H9 (cell line): ENCODE data around the gene CERS6. TPM values are rescaled to one million over a fixed set of nuclear protein-coding genes. Genes with fewer than 3 reads are reported as not detected.

Experiments used
- DNase-seq: peaks from one replicate; pipeline ENCODE4 v3.0.0-alpha.2; 2017
- H2AFZ ChIP-seq: one replicate; pipeline ENCODE4 v1.6.1; 2013; ENCODE audit warnings: mild to moderate bottlenecking, low read length, control low read depth, moderate library complexity
- H2AK5ac ChIP-seq: 2 replicates; pipeline ENCODE4 v1.6.1; 2013; ENCODE audit warnings: low read length, control low read depth, mixed read lengths; ENCODE audit not compliant: insufficient read length
- H2BK120ac ChIP-seq: one replicate; pipeline ENCODE4 v1.6.1; 2013; ENCODE audit warnings: low read depth, mild to moderate bottlenecking, low read length, control low read depth, inconsistent platforms; ENCODE audit not compliant: poor library complexity, severe bottlenecking
- H2BK12ac ChIP-seq: 2 replicates; pipeline ENCODE4 v1.6.1; 2013; ENCODE audit warnings: low read length, control low read depth, mixed read lengths, low read depth; ENCODE audit not compliant: insufficient read length
- H2BK15ac ChIP-seq: 2 replicates; pipeline ENCODE4 v1.6.1; 2013; ENCODE audit warnings: low read depth, low read length, control low read depth
- H2BK20ac ChIP-seq: one replicate; pipeline ENCODE4 v1.6.1; 2013; ENCODE audit warnings: low read depth, mild to moderate bottlenecking, low read length, control low read depth, inconsistent platforms; ENCODE audit not compliant: poor library complexity, severe bottlenecking
- H2BK5ac ChIP-seq: 2 replicates; pipeline ENCODE4 v1.6.1; 2013; ENCODE audit warnings: low read length, control low read depth, mixed read lengths; ENCODE audit not compliant: insufficient read length
- H3K14ac ChIP-seq: 2 replicates; pipeline ENCODE4 v1.6.1; 2013; ENCODE audit warnings: low read length, control low read depth; ENCODE audit not compliant: insufficient read depth
- H3K18ac ChIP-seq: 2 replicates; pipeline ENCODE4 v1.6.1; 2013; ENCODE audit warnings: low read depth, mild to moderate bottlenecking, mixed read lengths, low read length, control low read depth; ENCODE audit not compliant: insufficient read length
- H3K23ac ChIP-seq: 2 replicates; pipeline ENCODE4 v1.6.1; 2013; ENCODE audit warnings: low read length, control low read depth, mixed read lengths, low read depth; ENCODE audit not compliant: insufficient read length
- H3K23me2 ChIP-seq: 2 replicates; pipeline ENCODE4 v1.6.1; 2013; ENCODE audit warnings: low read depth, mild to moderate bottlenecking, mixed read lengths, low read length, control low read depth; ENCODE audit not compliant: insufficient read length, poor library complexity, severe bottlenecking
- H3K27ac ChIP-seq: 2 replicates; pipeline ENCODE4 v1.5.1; 2013; ENCODE audit warnings: low read length, control low read depth, mixed read lengths, low read depth; ENCODE audit not compliant: insufficient read length
- H3K27me3 ChIP-seq: 2 replicates; pipeline ENCODE4 v1.6.1; 2013; ENCODE audit warnings: low read length, control low read depth, inconsistent platforms; ENCODE audit not compliant: insufficient read depth
- H3K4ac ChIP-seq: 2 replicates; pipeline ENCODE4 v1.6.1; 2013; ENCODE audit warnings: low read depth, mild to moderate bottlenecking, control low read depth, inconsistent platforms, low read length, moderate library complexity
- H3K4me1 ChIP-seq: 2 replicates; pipeline ENCODE4 v1.6.1; 2013; ENCODE audit warnings: low read length, control low read depth, inconsistent platforms; ENCODE audit not compliant: insufficient read depth
- H3K4me2 ChIP-seq: 2 replicates; pipeline ENCODE4 v1.6.1; 2013; ENCODE audit warnings: low read length, control low read depth, mixed read lengths; ENCODE audit not compliant: insufficient read length, insufficient read depth
- H3K56ac ChIP-seq: 2 replicates; pipeline ENCODE4 v1.6.1; 2013; ENCODE audit warnings: low read depth, mild to moderate bottlenecking, mixed read lengths, low read length, control low read depth; ENCODE audit not compliant: insufficient read length
- H3K79me1 ChIP-seq: 2 replicates; pipeline ENCODE4 v1.6.1; 2013; ENCODE audit warnings: low read depth, mild to moderate bottlenecking, moderate library complexity, low read length, control low read depth, inconsistent platforms; ENCODE audit not compliant: insufficient read depth, poor library complexity, severe bottlenecking
- H3K79me2 ChIP-seq: 2 replicates; pipeline ENCODE4 v1.6.1; 2013; ENCODE audit warnings: low read length, control low read depth, inconsistent platforms; ENCODE audit not compliant: insufficient read depth
- H3K9ac ChIP-seq: 2 replicates; pipeline ENCODE4 v1.6.1; 2013; ENCODE audit warnings: low read length, control low read depth, mixed read lengths; ENCODE audit not compliant: insufficient read length; ENCODE audit errors: extremely low read depth
- H3K9me3 ChIP-seq: one replicate; pipeline ENCODE4 v1.6.1; 2013; ENCODE audit warnings: low read depth, low read length, inconsistent platforms; ENCODE audit not compliant: control insufficient read depth
- H3T11ph ChIP-seq: one replicate; pipeline ENCODE4 v1.6.1; 2013; ENCODE audit warnings: mild to moderate bottlenecking, low read length, control low read depth, inconsistent platforms
- H4K20me1 ChIP-seq: one replicate; pipeline ENCODE4 v1.6.1; 2013; ENCODE audit not compliant: control insufficient read depth, insufficient read length, insufficient read depth
- H4K5ac ChIP-seq: 2 replicates; pipeline ENCODE4 v1.6.1; 2013; ENCODE audit warnings: low read depth, mild to moderate bottlenecking, mixed read lengths, low read length, control low read depth; ENCODE audit not compliant: insufficient read length
- H4K8ac ChIP-seq: replicated peaks from 2 replicates; pipeline ENCODE4 v1.6.1; 2013; ENCODE audit warnings: low read length, control low read depth, mixed read lengths, low read depth; ENCODE audit not compliant: insufficient read length
- H4K91ac ChIP-seq: 2 replicates; pipeline ENCODE4 v1.6.1; 2013; ENCODE audit warnings: low read depth, mild to moderate bottlenecking, moderate library complexity, mixed read lengths, low read length, control low read depth; ENCODE audit not compliant: insufficient read length
- H3K27ac Mint-ChIP-seq, 3 experiments: 2 replicates in 2 of 3; 3 replicates in 1 of 3; pipeline ENCODE4 v1.8.0; 2020 to 2021; ENCODE audit warnings: mixed read lengths in 3 of 3, mild to moderate bottlenecking in 1 of 3, moderate library complexity in 1 of 3
- H3K27me3 Mint-ChIP-seq: 2 replicates; pipeline ENCODE4 v1.8.0; 2021; ENCODE audit warnings: low read depth, mild to moderate bottlenecking, moderate library complexity, mixed read lengths
- H3K36me3 Mint-ChIP-seq, 3 experiments: 2 replicates in 2 of 3; 3 replicates in 1 of 3; pipeline ENCODE4 v1.8.0; 2020 to 2021; ENCODE audit warnings: low read depth in 3 of 3, mixed read lengths in 3 of 3; ENCODE audit not compliant: insufficient read depth in 1 of 3
- H3K4me1 Mint-ChIP-seq, 2 experiments: 2 replicates each; pipeline ENCODE4 v1.8.0; 2020; ENCODE audit warnings: mixed read lengths in 2 of 2
- H3K4me3 Mint-ChIP-seq, 2 experiments: 2 replicates in 1 of 2; 3 replicates in 1 of 2; pipeline ENCODE4 v1.8.0; 2020 to 2021; ENCODE audit warnings: mild to moderate bottlenecking in 2 of 2, mixed read lengths in 2 of 2, moderate library complexity in 1 of 2
- H3K9me3 Mint-ChIP-seq, 2 experiments: 2 replicates in 1 of 2; 3 replicates in 1 of 2; pipeline ENCODE4 v1.8.0; 2020; ENCODE audit warnings: mild to moderate bottlenecking in 2 of 2, mixed read lengths in 2 of 2, moderate library complexity in 1 of 2
- CTCF ChIP-seq: fragments of 200-600 bp; sonication (generic); conservative IDR thresholded peaks from 3 replicates; pipeline ENCODE4 v1.8.0; 2021; ENCODE audit warnings: antibody characterized with exemption, mild to moderate bottlenecking
- WGBS: extraction: QIAGEN DNeasy Blood & Tissue Kit; methylation state at CpG from one replicate; pipeline ENCODE4 v1.1.7; 2013; ENCODE audit warnings: missing lambda C conversion rate, low lambda C conversion rate, mixed read lengths; ENCODE audit not compliant: insufficient read length; ENCODE audit errors: extremely low coverage; 5-methylcytosine and 5-hydroxymethylcytosine counted together
- total RNA-seq: library from RNA; stranded (reverse); gene quantifications from 2 replicates; pipeline ENCODE4 v1.2.1, GENCODE V29; 2021

The CERS6 gene
- total RNA-seq, 1 experiment from 2014 or later = 17.7 TPM

DNA sequence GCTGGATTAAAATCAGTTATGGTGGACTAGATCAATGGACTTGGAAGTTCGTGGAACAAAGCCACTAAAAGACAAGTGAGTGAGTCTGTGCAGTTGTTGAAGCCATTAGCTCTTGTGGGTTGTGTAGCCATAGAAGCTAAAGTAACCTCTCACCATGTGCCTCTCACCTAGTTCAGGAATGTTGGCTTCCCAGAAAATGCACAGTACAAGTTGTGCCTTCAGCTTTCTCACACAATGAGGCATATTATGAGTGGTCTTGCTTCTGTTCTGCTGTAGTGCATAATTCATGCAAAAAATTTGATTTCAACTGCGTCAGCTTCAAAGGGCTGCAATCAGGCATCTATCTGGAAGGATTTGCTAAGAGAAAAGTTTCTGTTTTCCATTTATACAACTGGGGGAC is 26.2 kb downstream of the CERS6 start:
- Mint-ChIP-seq H3K9me3 (no peaks in the 10 kb centered on the region), H3K4me3 (no peak overlapping the region), H3K27ac (no peak overlapping the region; a peak in 1 of 7 replicates), H3K4me1 (peaks cover 37 to 61% of the 10 kb centered on the region in 2 experiments), H3K27me3 (no peaks in the 10 kb centered on the region), H3K36me3 (no peaks in the 10 kb centered on the region)
- no peaks in the 10 kb centered on the region for H3K9me3 ChIP-seq
- H3K23me2 ChIP-seq = no peaks in the 10 kb centered on the region
- H3K18ac ChIP-seq = no peak overlapping the region
- H4K91ac ChIP-seq = no peak overlapping the region
- H3K4me2 ChIP-seq = no peak overlapping the region
- H2BK15ac ChIP-seq = no peak overlapping the region
- peaks cover 2% of the 10 kb centered on the region; the same call in 1 of the 2 replicates for H3K79me2 ChIP-seq
- H2BK5ac ChIP-seq = no peak overlapping the region
- no peak overlapping the region for H3T11ph ChIP-seq
- peaks cover 3% of the 10 kb centered on the region for H3K79me1 ChIP-seq
- WGBS = no CpG with 5 or more reads among the region's 2 CpGs
- H3K27me3 ChIP-seq = no peaks in the 10 kb centered on the region
- no peaks in the 10 kb centered on the region for H4K20me1 ChIP-seq
- peaks cover 3% of the 10 kb centered on the region; the same call in 1 of the 2 replicates for H3K4me1 ChIP-seq
- no peak overlapping the region for H4K5ac ChIP-seq
- H4K8ac ChIP-seq = no peak overlapping the region
- H3K9ac ChIP-seq = no peak overlapping the region
- DNase-seq = no peak
- no peak for TF ChIP-seq CTCF
- no peak overlapping the region for H3K27ac ChIP-seq
- no peak overlapping the region for H3K23ac ChIP-seq
- H2BK120ac ChIP-seq = no peak overlapping the region
- no peak overlapping the region for H3K56ac ChIP-seq
- H3K4ac ChIP-seq = no peak overlapping the region
- H3K14ac ChIP-seq = no peak overlapping the region
- no peak overlapping the region for H2AK5ac ChIP-seq
- no peak overlapping the region for H2BK12ac ChIP-seq
- no peak overlapping the region for H2AFZ ChIP-seq
- H2BK20ac ChIP-seq = no peak overlapping the region
